ENCODE data around the gene TMEM141.

DNA sequence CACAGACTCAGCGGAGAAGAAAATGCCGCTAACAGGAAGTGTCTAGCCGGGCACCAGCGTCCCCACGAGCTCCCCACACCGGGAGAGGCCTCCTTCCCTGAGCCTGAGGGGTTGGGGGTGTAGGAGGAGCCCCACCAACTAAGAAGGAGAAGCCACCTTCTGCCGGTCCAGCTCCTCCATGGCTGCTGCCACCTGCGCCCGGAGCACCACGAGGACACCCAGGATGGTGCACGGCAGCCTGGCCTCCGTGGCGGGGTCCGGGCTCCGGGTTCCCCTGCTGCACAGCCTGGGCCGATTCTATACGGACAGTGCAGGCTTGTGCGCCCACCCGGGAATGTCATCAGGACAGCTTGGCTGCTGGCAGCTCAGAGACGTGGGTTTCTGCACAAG, 33.4 kb upstream of the TMEM141 start:
- no peak for TF ChIP-seq POLR2AphosphoS5 (IDR thresholded peaks at IDR 0.05; ENCODE audit: low read length)
- TF ChIP-seq, protein P1, sequence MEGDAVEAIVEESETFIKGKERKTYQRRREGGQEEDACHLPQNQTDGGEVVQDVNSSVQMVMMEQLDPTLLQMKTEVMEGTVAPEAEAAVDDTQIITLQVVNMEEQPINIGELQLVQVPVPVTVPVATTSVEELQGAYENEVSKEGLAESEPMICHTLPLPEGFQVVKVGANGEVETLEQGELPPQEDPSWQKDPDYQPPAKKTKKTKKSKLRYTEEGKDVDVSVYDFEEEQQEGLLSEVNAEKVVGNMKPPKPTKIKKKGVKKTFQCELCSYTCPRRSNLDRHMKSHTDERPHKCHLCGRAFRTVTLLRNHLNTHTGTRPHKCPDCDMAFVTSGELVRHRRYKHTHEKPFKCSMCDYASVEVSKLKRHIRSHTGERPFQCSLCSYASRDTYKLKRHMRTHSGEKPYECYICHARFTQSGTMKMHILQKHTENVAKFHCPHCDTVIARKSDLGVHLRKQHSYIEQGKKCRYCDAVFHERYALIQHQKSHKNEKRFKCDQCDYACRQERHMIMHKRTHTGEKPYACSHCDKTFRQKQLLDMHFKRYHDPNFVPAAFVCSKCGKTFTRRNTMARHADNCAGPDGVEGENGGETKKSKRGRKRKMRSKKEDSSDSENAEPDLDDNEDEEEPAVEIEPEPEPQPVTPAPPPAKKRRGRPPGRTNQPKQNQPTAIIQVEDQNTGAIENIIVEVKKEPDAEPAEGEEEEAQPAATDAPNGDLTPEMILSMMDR (IDR thresholded peaks at IDR 0.05 in 2 of 3, conservative IDR thresholded peaks at IDR 0.05 in 1 of 3; ENCODE audit: control insufficient read depth in 2 of 3, extremely low read depth in 1 of 3, insufficient read depth in 1 of 3, low read depth in 3 of 3, low read length in 3 of 3) = no peak
- no peak for TF ChIP-seq ZZZ3 (IDR thresholded peaks at IDR 0.05; ENCODE audit: control insufficient read depth, insufficient read length, low read depth)
- TF ChIP-seq, protein P2, sequence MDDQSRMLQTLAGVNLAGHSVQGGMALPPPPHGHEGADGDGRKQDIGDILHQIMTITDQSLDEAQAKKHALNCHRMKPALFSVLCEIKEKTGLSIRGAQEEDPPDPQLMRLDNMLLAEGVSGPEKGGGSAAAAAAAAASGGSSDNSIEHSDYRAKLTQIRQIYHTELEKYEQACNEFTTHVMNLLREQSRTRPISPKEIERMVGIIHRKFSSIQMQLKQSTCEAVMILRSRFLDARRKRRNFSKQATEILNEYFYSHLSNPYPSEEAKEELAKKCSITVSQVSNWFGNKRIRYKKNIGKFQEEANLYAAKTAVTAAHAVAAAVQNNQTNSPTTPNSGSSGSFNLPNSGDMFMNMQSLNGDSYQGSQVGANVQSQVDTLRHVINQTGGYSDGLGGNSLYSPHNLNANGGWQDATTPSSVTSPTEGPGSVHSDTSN (IDR thresholded peaks at IDR 0.05; ENCODE audit: insufficient replicate concordance, low read depth, low read length) = no peak
- TF ChIP-seq KDM1A (IDR thresholded peaks at IDR 0.05; ENCODE audit: borderline replicate concordance) = no peak
- no peak for TF ChIP-seq TBL1XR1 (IDR thresholded peaks at IDR 0.05; ENCODE audit: low read depth, low read length)
